ENCODE data around the gene SLC35A1. TPM values are rescaled to one million over a fixed set of nuclear protein-coding genes. Genes with fewer than 3 reads are reported as not detected.

The SLC35A1 gene
- total RNA-seq, result 10 to 100 TPM; 13.1 to 17.6 (median 15.1) TPM
- 18.0 TPM for polyA plus RNA-seq
- long read RNA-seq, donor 1, transcript SLC35A1-201 (8 exons, 1,851 nt), result major isoform, 35 of 41 reads
- long read RNA-seq, donor 1, partial matches to known transcripts, result 1 of 41 reads
- long read RNA-seq, donor 1, other reads (novel, unspliced or antisense), result 4 of 41 reads
- long read RNA-seq, donor 2, transcript SLC35A1-201 (8 exons, 1,851 nt), result major isoform, 16 of 19 reads
- long read RNA-seq, donor 2, partial matches to known transcripts, result 1 of 19 reads
- long read RNA-seq, donor 2, other reads (novel, unspliced or antisense), result 2 of 19 reads
- long read RNA-seq, donor 3, transcript SLC35A1-201 (8 exons, 1,851 nt), result major isoform, 36 of 52 reads
- long read RNA-seq, donor 3, partial matches to known transcripts, result 3 of 52 reads
- long read RNA-seq, donor 3, other reads (novel, unspliced or antisense), result 13 of 52 reads
- long read RNA-seq, donor 4, transcript SLC35A1-201 (8 exons, 1,851 nt), result major isoform, 8 of 15 reads
- long read RNA-seq, donor 4, partial matches to known transcripts, result 3 of 15 reads
- long read RNA-seq, donor 4, other reads (novel, unspliced or antisense), result 4 of 15 reads

- peak within 1 kb of the TSS; percentile 83 for H3K4me3 ChIP-seq (ENCODE audit: low read length)
- H3K9me3 ChIP-seq (ENCODE audit: control insufficient read depth, low read length), result no peaks in the 10 kb centered on the region
- peak; percentile 88 to 95 (median 95) for DNase-seq
- H3K27me3 ChIP-seq (ENCODE audit: control insufficient read depth, insufficient read depth), result no peaks in the 10 kb centered on the region
- H3K4me1 ChIP-seq (ENCODE audit: control insufficient read depth, insufficient read depth, low read length), result no peaks in the 10 kb centered on the region
- peak within 1 kb of the TSS; percentile 99 for H3K27ac ChIP-seq (ENCODE audit: low read length)
- WGBS, result under 1% methylated on average over 70 of the region's 70 CpGs
- intact Hi-C loops (cut with DNase I), result loop anchor here in 1 of 4 donors (5.0 kb wide), 1 partner anchor 65 kb away; the partner anchor contains the start of gene CFAP206
- peak; percentile 99 for ATAC-seq
These were observed at the start of gene SLC35A1 for GRCh38 chr6:87472525-87473418. Gene SLC35A1, plus strand, starts transcription at chr6:87472974. Its CDS starts 30 bp downstream, at chr6:87473004.

- no peak overlapping the region for H3K4me3 ChIP-seq (ENCODE audit: low read length)
- WGBS, result 94% methylated on average over 4 of the region's 4 CpGs
- no peaks in the 10 kb centered on the region for H3K4me1 ChIP-seq (ENCODE audit: control insufficient read depth, insufficient read depth, low read length)
- no peaks in the 10 kb centered on the region for H3K27me3 ChIP-seq (ENCODE audit: control insufficient read depth, insufficient read depth)
- no peaks in the 10 kb centered on the region for H3K9me3 ChIP-seq (ENCODE audit: control insufficient read depth, low read length)
- no peak for DNase-seq
- intact Hi-C loops (cut with DNase I), result no loop called here
- H3K27ac ChIP-seq (ENCODE audit: low read length), result no peak overlapping the region
- ATAC-seq, result no peak
These were observed 46.0 kb upstream of the SLC35A1 start for GRCh38 chr6:87426789-87427188.

- ATAC-seq (no peak), DNase-seq (no peak)
- H3K27ac ChIP-seq (ENCODE audit: low read length), result no peak overlapping the region
- no peaks in the 10 kb centered on the region for H3K27me3 ChIP-seq (ENCODE audit: control insufficient read depth, insufficient read depth)
- intact Hi-C loops (cut with DNase I), result no loop called here
- WGBS, result 68% methylated on average over 3 of the region's 3 CpGs
- H3K4me3 ChIP-seq (ENCODE audit: low read length), result no peak overlapping the region
- H3K9me3 ChIP-seq (ENCODE audit: control insufficient read depth, low read length), result no peaks in the 10 kb centered on the region
- no peaks in the 10 kb centered on the region for H3K4me1 ChIP-seq (ENCODE audit: control insufficient read depth, insufficient read depth, low read length)
These were observed 42.3 kb upstream of the SLC35A1 start for GRCh38 chr6:87430499-87430898.

- intact Hi-C loops (cut with DNase I), result no loop called here
- no peak for DNase-seq
- Histone ChIP-seq H3K4me3 (ENCODE audit: low read length) (no peak overlapping the region), H3K27ac (ENCODE audit: low read length) (no peak overlapping the region), H3K4me1 (ENCODE audit: control insufficient read depth, insufficient read depth, low read length) (no peaks in the 10 kb centered on the region), H3K27me3 (ENCODE audit: control insufficient read depth, insufficient read depth) (no peaks in the 10 kb centered on the region), H3K9me3 (ENCODE audit: control insufficient read depth, low read length) (no peaks in the 10 kb centered on the region)
- WGBS, result 86% methylated on average over 5 of the region's 5 CpGs
- no peak for ATAC-seq
These were observed 41.5 kb upstream of the SLC35A1 start for GRCh38 chr6:87431263-87431662.

- 6% methylated on average over 4 of the region's 4 CpGs for WGBS
- Histone ChIP-seq H3K4me3 (ENCODE audit: low read length) (no peak overlapping the region), H3K9me3 (ENCODE audit: control insufficient read depth, low read length) (no peaks in the 10 kb centered on the region), H3K27me3 (ENCODE audit: control insufficient read depth, insufficient read depth) (no peaks in the 10 kb centered on the region), H3K4me1 (ENCODE audit: control insufficient read depth, insufficient read depth, low read length) (no peaks in the 10 kb centered on the region), H3K27ac (ENCODE audit: low read length) (no peak overlapping the region)
- intact Hi-C loops (cut with DNase I), result no loop called here
- ATAC-seq (peak; percentile 71 to 73), DNase-seq (peak in 2 of 3 donors; percentile 23 to 54)
These were observed 36.3 kb upstream of the SLC35A1 start for GRCh38 chr6:87436435-87436834.

- Histone ChIP-seq H3K27me3 (ENCODE audit: control insufficient read depth, insufficient read depth) (no peaks in the 10 kb centered on the region), H3K4me1 (ENCODE audit: control insufficient read depth, insufficient read depth, low read length) (no peaks in the 10 kb centered on the region), H3K4me3 (ENCODE audit: low read length) (no peak overlapping the region), H3K27ac (ENCODE audit: low read length) (no peak overlapping the region), H3K9me3 (ENCODE audit: control insufficient read depth, low read length) (no peaks in the 10 kb centered on the region)
- intact Hi-C loops (cut with DNase I), result no loop called here
- no peak for DNase-seq
- no peak for ATAC-seq
- WGBS, result 80% methylated on average over 5 of the region's 5 CpGs
These were observed 31.1 kb upstream of the SLC35A1 start for GRCh38 chr6:87441711-87442110.

- ATAC-seq, result no peak
- intact Hi-C loops (cut with DNase I), result no loop called here
- 91% methylated on average over 2 of the region's 2 CpGs for WGBS
These were observed 28.4 kb upstream of the SLC35A1 start for GRCh38 chr6:87444362-87444761.

GRCh38 chr6:87465051-87465450 is 7.7 kb upstream of the SLC35A1 start:
- H3K4me3 ChIP-seq (ENCODE audit: low read length), result no peak overlapping the region
- H3K27ac ChIP-seq (ENCODE audit: low read length), result no peak overlapping the region
- ATAC-seq (no peak), DNase-seq (no peak)
- intact Hi-C loops (cut with DNase I), result no loop called here
- H3K27me3 ChIP-seq (ENCODE audit: control insufficient read depth, insufficient read depth), result no peaks in the 10 kb centered on the region
- 81% methylated on average over 2 of the region's 2 CpGs for WGBS
- H3K4me1 ChIP-seq (ENCODE audit: control insufficient read depth, insufficient read depth, low read length), result no peaks in the 10 kb centered on the region
- no peaks in the 10 kb centered on the region for H3K9me3 ChIP-seq (ENCODE audit: control insufficient read depth, low read length)

More at GRCh38 chr6:87444362-87444761, 28.4 kb upstream of the SLC35A1 start:
- Histone ChIP-seq H3K4me1 (ENCODE audit: control insufficient read depth, insufficient read depth, low read length) (no peaks in the 10 kb centered on the region), H3K9me3 (ENCODE audit: control insufficient read depth, low read length) (no peaks in the 10 kb centered on the region), H3K27me3 (ENCODE audit: control insufficient read depth, insufficient read depth) (no peaks in the 10 kb centered on the region), H3K4me3 (ENCODE audit: low read length) (no peak overlapping the region), H3K27ac (ENCODE audit: low read length) (no peak overlapping the region)
- DNase-seq, result no peak

- peak; percentile 15 to 62 for ATAC-seq
- H3K27me3 ChIP-seq (ENCODE audit: control insufficient read depth, insufficient read depth), result no peaks in the 10 kb centered on the region
- H3K27ac ChIP-seq (ENCODE audit: low read length), result peak overlapping the region; percentile 99
- H3K4me3 ChIP-seq (ENCODE audit: low read length), result peak overlapping the region; percentile 83
- H3K4me1 ChIP-seq (ENCODE audit: control insufficient read depth, insufficient read depth, low read length), result no peaks in the 10 kb centered on the region
- peak in 1 of 3 donors; percentile 55 for DNase-seq
- WGBS, result 2% methylated on average over 15 of the region's 15 CpGs
- intact Hi-C loops (cut with DNase I), result loop anchor here in 1 of 4 donors (5.0 kb wide), 1 partner anchor 66 kb away; the partner anchor contains the start of gene CFAP206
- H3K9me3 ChIP-seq (ENCODE audit: control insufficient read depth, low read length), result no peaks in the 10 kb centered on the region
These were observed 687 bp downstream of the SLC35A1 start for GRCh38 chr6:87473419-87473903.

GRCh38 chr6:87481931-87482330 is 9.2 kb downstream of the SLC35A1 start:
- Histone ChIP-seq H3K4me3 (ENCODE audit: low read length) (no peak overlapping the region), H3K27me3 (ENCODE audit: control insufficient read depth, insufficient read depth) (no peaks in the 10 kb centered on the region), H3K27ac (ENCODE audit: low read length) (no peak overlapping the region), H3K4me1 (ENCODE audit: control insufficient read depth, insufficient read depth, low read length) (no peaks in the 10 kb centered on the region), H3K9me3 (ENCODE audit: control insufficient read depth, low read length) (no peaks in the 10 kb centered on the region)
- 72% methylated on average over 3 of the region's 3 CpGs for whole genome bisulfite sequencing
- DNase-seq (no peak), ATAC-seq (no peak)
- intact Hi-C loops (cut with DNase I), result no loop called here
